Breast epithelium (tissue), 4 donors: Measurements from ENCODE around the gene CHRM5. TPM values are rescaled to one million over a fixed set of nuclear protein-coding genes. Genes with fewer than 3 reads are reported as not detected.
"Not testable (repeated sequence)": the region's sequence is repeated elsewhere in the genome, so short reads cannot be mapped to it uniquely, and the experiment has no call there.

Experiments used
- DNase-seq, 2 donors: peaks; one replicate each; pipeline ENCODE4 v3.0.0-alpha.2; 2019; ENCODE audit warnings: low spot score in 2 of 2
- H3K27ac ChIP-seq, 2 donors: fragments of 200-600 bp; sonication (generic) in 1 of 2; one replicate each; pipeline ENCODE4 v1.5.1; 2016 to 2019; ENCODE audit warnings: mild to moderate bottlenecking in 1 of 2
- H3K27me3 ChIP-seq, 2 donors: fragments of 200-600 bp; sonication (generic) in 1 of 2; one replicate each; pipeline versions ENCODE4 v1.5.1 to v1.6.0; 2017 to 2019; ENCODE audit warnings: control low read depth in 1 of 2, mild to moderate bottlenecking in 1 of 2
- H3K36me3 ChIP-seq: fragments of 200-600 bp; one replicate; pipeline ENCODE4 v1.5.1; 2019
- H3K4me1 ChIP-seq, 2 donors: fragments of 200-600 bp; sonication (generic); one replicate each; pipeline ENCODE4 v1.5.1; 2016 to 2019; ENCODE audit warnings: control low read depth in 1 of 2
- H3K4me3 ChIP-seq, 3 donors: fragments of 200-600 bp; sonication (generic); 1 replicate in 2 of 3; 2 replicates in 1 of 3; pipeline ENCODE4 v1.5.1; 2016 to 2019; ENCODE audit warnings: mild to moderate bottlenecking in 3 of 3, moderate library complexity in 2 of 3
- H3K9me3 ChIP-seq, 2 donors: fragments of 200-600 bp; sonication (generic) in 1 of 2; one replicate each; pipeline ENCODE4 v1.5.1; 2016 to 2019; ENCODE audit warnings: control low read depth in 1 of 2
- POLR2A ChIP-seq: fragments of 450-650 bp; IDR thresholded peaks from one replicate; pipeline ENCODE4 v1.6.1; 2016; ENCODE audit warnings: antibody characterized with exemption, mild to moderate bottlenecking, moderate library complexity
- POLR2AphosphoS5 ChIP-seq, 3 donors: sonication (generic); formaldehyde crosslinking; IDR thresholded peaks; one replicate each; pipeline ENCODE4 v1.6.1; 2017; ENCODE audit warnings: antibody characterized with exemption in 3 of 3
- intact Hi-C: fragments of 100-400 bp; cut with DNase I; formaldehyde crosslinking; loops from one replicate; pipeline ENCODE4 v1.15.1; 2023; ENCODE audit warnings: low total_unique reads
- total RNA-seq, 3 donors: library from RNA; depleted of rRNA; stranded (reverse); fragments of >200 nt; gene quantifications; one replicate each; pipeline ENCODE4 v1.1.0, GENCODE V29; 2016
- TF ChIP-seq, protein P1 (sequence below), 3 donors: fragments of 450-650 bp; IDR thresholded peaks; one replicate each; pipeline ENCODE4 v1.5.1; 2016 to 2017; ENCODE audit warnings: antibody characterized with exemption in 3 of 3, mild to moderate bottlenecking in 3 of 3, moderate library complexity in 3 of 3

Gene CHRM5
- total RNA-seq, 3 donors from 2014 or later, result not detected

DNA sequence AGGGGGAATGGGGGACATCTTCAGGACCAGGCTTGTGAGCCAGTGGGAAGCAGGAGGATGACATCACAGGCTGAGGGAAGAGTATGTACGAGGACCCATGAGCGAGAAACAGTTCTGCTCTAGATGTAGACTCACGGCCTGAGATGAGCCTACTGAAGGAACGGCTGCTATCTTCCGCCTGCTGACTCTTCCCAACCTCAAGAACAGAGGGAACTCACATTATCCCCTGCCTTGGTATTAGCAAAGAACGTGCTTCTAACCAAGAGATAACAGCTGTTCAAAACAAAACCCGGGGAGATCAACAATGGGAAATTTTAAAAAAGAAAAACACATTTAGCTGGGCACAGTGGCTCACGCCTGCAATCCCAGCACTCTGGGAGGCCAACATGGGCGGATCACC, 45.4 kb downstream of the CHRM5 start:
- intact Hi-C loops, result loop anchor here (5.0 kb wide), 1 partner anchor 179 kb away; no protein-coding TSS in a partner anchor
- H3K4me1 ChIP-seq, result no peaks in the 10 kb centered on the region
- TF ChIP-seq POLR2AphosphoS5 (IDR thresholded peaks at IDR 0.05) (no peak), POLR2A (no peak)
- TF ChIP-seq, protein P1, sequence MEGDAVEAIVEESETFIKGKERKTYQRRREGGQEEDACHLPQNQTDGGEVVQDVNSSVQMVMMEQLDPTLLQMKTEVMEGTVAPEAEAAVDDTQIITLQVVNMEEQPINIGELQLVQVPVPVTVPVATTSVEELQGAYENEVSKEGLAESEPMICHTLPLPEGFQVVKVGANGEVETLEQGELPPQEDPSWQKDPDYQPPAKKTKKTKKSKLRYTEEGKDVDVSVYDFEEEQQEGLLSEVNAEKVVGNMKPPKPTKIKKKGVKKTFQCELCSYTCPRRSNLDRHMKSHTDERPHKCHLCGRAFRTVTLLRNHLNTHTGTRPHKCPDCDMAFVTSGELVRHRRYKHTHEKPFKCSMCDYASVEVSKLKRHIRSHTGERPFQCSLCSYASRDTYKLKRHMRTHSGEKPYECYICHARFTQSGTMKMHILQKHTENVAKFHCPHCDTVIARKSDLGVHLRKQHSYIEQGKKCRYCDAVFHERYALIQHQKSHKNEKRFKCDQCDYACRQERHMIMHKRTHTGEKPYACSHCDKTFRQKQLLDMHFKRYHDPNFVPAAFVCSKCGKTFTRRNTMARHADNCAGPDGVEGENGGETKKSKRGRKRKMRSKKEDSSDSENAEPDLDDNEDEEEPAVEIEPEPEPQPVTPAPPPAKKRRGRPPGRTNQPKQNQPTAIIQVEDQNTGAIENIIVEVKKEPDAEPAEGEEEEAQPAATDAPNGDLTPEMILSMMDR (IDR thresholded peaks at IDR 0.05), result no peak
- no peak overlapping the region for H3K4me3 ChIP-seq
- H3K27me3 ChIP-seq, result no peaks in the 10 kb centered on the region
- H3K9me3 ChIP-seq, result no peaks in the 10 kb centered on the region
- H3K27ac ChIP-seq, result no peak overlapping the region
- no peaks in the 10 kb centered on the region for H3K36me3 ChIP-seq
- no peak for DNase-seq

DNA sequence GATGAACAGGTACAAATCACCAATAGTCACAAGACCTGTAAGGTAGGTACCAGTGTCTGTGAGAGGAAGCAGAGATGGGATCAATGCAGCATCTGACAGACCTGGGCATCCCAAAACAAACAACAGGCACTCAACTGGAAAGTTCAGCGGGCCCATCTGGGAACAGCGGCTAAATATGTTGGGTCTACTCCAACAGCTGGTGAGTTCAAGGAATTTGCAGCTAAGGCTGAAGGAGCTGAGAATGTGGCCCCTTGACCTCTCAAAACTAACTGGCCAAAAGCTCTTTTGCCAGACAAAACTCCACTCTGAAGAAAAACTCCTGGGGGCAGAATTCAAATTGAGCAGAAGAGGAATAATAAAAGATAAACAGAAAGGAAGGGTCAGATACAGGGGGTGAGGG, 46.3 kb downstream of the CHRM5 start:
- no peak overlapping the region for H3K27ac ChIP-seq
- intact Hi-C loops, result loop anchor here (5.0 kb wide), 1 partner anchor 178 kb away; no protein-coding TSS in a partner anchor
- H3K4me1 ChIP-seq, result no peaks in the 10 kb centered on the region
- H3K9me3 ChIP-seq, result no peaks in the 10 kb centered on the region
- no peaks in the 10 kb centered on the region for H3K36me3 ChIP-seq
- DNase-seq, result no peak
- H3K27me3 ChIP-seq, result no peaks in the 10 kb centered on the region
- TF ChIP-seq POLR2AphosphoS5 (IDR thresholded peaks at IDR 0.05), result no peak
- no peak for TF ChIP-seq POLR2A
- TF ChIP-seq, protein P1 (IDR thresholded peaks at IDR 0.05), result no peak
- no peak overlapping the region for H3K4me3 ChIP-seq

DNA sequence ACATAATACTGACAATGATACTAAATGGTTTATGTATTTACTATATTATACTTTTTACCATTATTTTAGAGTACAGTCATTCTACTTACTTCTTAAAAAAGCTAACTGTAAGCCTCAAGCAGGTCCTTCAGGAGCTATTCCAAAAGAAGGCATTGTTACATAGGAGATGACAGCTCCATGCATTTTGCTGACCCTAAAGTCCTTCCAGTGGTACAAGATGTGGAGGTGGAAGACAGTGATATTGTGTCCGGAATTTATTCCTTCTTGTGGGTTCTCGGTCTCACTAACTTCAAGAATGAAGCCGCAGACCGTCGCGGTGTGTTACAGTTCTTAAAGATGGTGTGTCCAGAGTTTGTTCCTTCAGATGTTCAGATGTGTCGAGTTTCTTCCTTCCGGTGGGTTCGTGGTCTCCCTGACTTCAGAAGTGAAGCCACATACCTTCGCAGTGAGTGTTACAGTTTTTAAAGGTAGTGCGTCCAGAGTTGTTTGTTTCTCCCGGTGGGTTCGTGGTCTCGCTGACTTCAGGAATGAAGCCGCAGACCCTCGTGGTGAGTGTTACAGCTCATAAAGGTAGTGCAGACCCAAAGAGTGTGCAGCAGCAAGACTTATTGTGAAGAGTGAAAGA, 49.8 kb downstream of the CHRM5 start:
- Histone ChIP-seq H3K27ac (no peak overlapping the region), H3K4me3 (no peak overlapping the region), H3K4me1 (no peaks in the 10 kb centered on the region), H3K9me3 (no peaks in the 10 kb centered on the region), H3K36me3 (no peaks in the 10 kb centered on the region), H3K27me3 (no peaks in the 10 kb centered on the region)
- no peak for TF ChIP-seq POLR2AphosphoS5 (IDR thresholded peaks at IDR 0.05)
- TF ChIP-seq POLR2A, result no peak
- TF ChIP-seq, protein P1 (IDR thresholded peaks at IDR 0.05), result no peak
- DNase-seq, result no peak
- intact Hi-C loops, result no loop called here

DNA sequence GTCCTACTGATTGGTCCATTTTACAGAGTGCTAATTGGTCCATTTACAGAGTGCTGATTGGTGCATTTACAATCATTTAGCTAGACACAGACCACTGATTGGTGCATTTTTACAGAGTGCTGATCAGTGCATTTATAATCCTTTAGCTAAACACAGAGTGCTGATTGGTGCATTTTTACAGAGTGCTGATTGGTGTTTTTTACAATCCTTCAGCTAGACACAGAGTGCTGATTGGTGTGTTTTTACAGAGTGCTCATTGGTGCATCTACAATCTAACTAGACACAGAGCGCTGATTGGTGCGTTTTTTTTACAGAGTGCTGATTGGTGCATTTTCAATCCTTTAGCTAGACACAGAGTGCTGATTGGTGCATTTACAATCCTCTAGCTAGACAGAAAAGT, 50.4 kb downstream of the CHRM5 start:
- H3K4me3 ChIP-seq, DNase-seq, H3K27ac ChIP-seq, intact Hi-C loops, H3K9me3 ChIP-seq, H3K27me3 ChIP-seq, H3K36me3 ChIP-seq, H3K4me1 ChIP-seq: not testable (repeated sequence)

DNA sequence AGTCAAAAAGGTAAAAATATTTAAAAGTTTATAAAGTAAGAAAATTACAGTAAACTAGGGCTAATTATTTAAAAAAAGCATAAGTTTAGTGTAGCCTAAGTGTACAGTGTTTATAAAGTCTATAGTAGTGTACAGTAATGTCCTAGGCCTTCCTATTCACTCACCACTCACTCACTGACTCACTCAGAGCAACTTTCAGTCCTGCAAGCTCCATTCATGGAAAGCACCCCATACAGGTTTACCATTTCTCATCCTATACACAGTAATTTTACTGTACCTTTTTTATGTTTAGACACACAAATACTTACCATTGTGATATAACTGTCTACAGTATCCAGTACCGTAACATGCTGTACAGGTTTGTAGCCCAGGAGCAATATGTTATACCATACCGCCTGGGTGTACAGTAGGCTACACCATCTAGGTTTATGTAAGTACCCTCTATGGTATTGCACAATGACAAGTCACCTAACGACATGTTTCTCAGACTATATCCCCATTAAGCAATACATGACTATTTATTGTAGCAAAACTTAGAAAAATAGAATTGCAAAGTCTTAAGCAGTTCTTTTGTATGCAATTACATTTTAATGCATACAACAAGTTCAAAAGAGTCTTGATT, 51.2 kb downstream of the CHRM5 start:
- intact Hi-C loops, result no loop called here
- no peaks in the 10 kb centered on the region for H3K27me3 ChIP-seq
- no peak for TF ChIP-seq POLR2AphosphoS5 (IDR thresholded peaks at IDR 0.05)
- TF ChIP-seq, protein P1 (IDR thresholded peaks at IDR 0.05), result no peak
- no peak for TF ChIP-seq POLR2A
- H3K4me1 ChIP-seq, result no peaks in the 10 kb centered on the region
- DNase-seq, result no peak
- H3K36me3 ChIP-seq, result no peaks in the 10 kb centered on the region
- no peak overlapping the region for H3K27ac ChIP-seq
- H3K4me3 ChIP-seq, result no peak overlapping the region
- no peaks in the 10 kb centered on the region for H3K9me3 ChIP-seq
